ENCODE data around the gene PPM1L.

PPM1L gene

DNA sequence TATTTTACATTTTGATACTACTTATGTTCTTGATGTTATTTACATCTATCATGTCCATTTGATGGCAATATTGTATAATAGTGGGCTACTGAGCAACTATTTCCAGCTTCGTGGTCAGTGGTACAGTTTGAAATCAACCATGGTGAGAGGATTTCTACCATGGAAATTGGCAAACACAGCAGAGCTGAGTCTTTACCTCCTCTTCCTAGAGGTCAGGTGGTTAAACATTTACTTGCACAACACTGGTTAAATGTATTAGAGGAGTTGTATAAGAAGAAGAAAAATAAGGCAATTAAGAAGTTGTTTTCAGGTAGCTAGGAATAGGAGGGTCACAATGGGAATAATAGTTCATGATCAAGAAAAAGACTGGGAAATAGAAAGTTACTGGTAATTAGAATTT lies 7.2 kb upstream of the PPM1L start:
- no peak for DNase-seq
- Histone ChIP-seq H3F3A (ENCODE audit: insufficient read depth, low read length) (no peaks in the 10 kb centered on the region), H3K4me3 (ENCODE audit: low read length) (no peak overlapping the region), H3K9me2 (replicated peaks; ENCODE audit: insufficient read depth, low read length) (no peaks in the 10 kb centered on the region), H3K4me2 (ENCODE audit: low read depth, low read length) (no peak overlapping the region), H3K4me1 (ENCODE audit: low read length) (0 out of 2 replicates have a peak, but pooled peaks cover 7% of the 10 kb centered on the region), H3K9ac (ENCODE audit: low read length) (no peak overlapping the region), H3K9me3 (replicated peaks; ENCODE audit: insufficient read depth, low read length) (no peaks in the 10 kb centered on the region), H4K20me1 (ENCODE audit: insufficient read depth, low read length) (no peaks in the 10 kb centered on the region), H3K79me2 (ENCODE audit: low read length) (no peaks in the 10 kb centered on the region), H2AFZ (ENCODE audit: low read length) (no peak overlapping the region), H3K27me3 (replicated peaks; ENCODE audit: insufficient read depth, low read length) (no peaks in the 10 kb centered on the region), H3K27ac (ENCODE audit: low read length) (no peak overlapping the region), H3K36me3 (replicated peaks; ENCODE audit: insufficient read depth, low read length) (no peaks in the 10 kb centered on the region)
- TF ChIP-seq CTCF (IDR thresholded peaks at IDR 0.05; ENCODE audit: low read length) (no peak), EZH2 (optimal IDR thresholded peaks at IDR 0.05; ENCODE audit: low read depth, low read length) (no peak), EZH2phosphoT487 (IDR thresholded peaks at IDR 0.05; ENCODE audit: low read length) (no peak)

GRCh38 chr3:160753953-160754352 lies 2.1 kb upstream of the PPM1L start:
- no peaks in the 10 kb centered on the region for H3K36me3 ChIP-seq (replicated peaks; ENCODE audit: insufficient read depth, low read length)
- peak overlapping the region; percentile 81 for H3K4me3 ChIP-seq (ENCODE audit: low read length)
- H3K9me2 ChIP-seq (replicated peaks; ENCODE audit: insufficient read depth, low read length): no peaks in the 10 kb centered on the region
- no peak overlapping the region for H3K27ac ChIP-seq (ENCODE audit: low read length)
- peak overlapping the region; percentile 98 for H3K4me2 ChIP-seq (ENCODE audit: low read depth, low read length)
- no peak for DNase-seq
- no peaks in the 10 kb centered on the region for H4K20me1 ChIP-seq (ENCODE audit: insufficient read depth, low read length)
- peak overlapping the region; percentile 84; the same call in 1 of the 2 replicates for H2AFZ ChIP-seq (ENCODE audit: low read length)
- TF ChIP-seq EZH2 (optimal IDR thresholded peaks at IDR 0.05; ENCODE audit: low read depth, low read length): no peak
- no peaks in the 10 kb centered on the region for H3K9me3 ChIP-seq (replicated peaks; ENCODE audit: insufficient read depth, low read length)
- H3K27me3 ChIP-seq (replicated peaks; ENCODE audit: insufficient read depth, low read length): no peaks in the 10 kb centered on the region
- H3K4me1 ChIP-seq (ENCODE audit: low read length): peaks cover 4% of the 10 kb centered on the region; the same call in 1 of the 2 replicates
- H3K9ac ChIP-seq (ENCODE audit: low read length): peak overlapping the region; percentile 83; the same call in 1 of the 2 replicates
- H3F3A ChIP-seq (ENCODE audit: insufficient read depth, low read length): peaks cover 18% of the 10 kb centered on the region
- no peaks in the 10 kb centered on the region for H3K79me2 ChIP-seq (ENCODE audit: low read length)

GRCh38 chr3:160754371-160754854 lies 1.6 kb upstream of the PPM1L start:
- no peaks in the 10 kb centered on the region for H4K20me1 ChIP-seq (ENCODE audit: insufficient read depth, low read length)
- peak overlapping the region; percentile 86; the same call in 1 of the 2 replicates for H3K27ac ChIP-seq (ENCODE audit: low read length)

More at GRCh38 chr3:160754371-160754854, 1.6 kb upstream of the PPM1L start:
- H3K4me1 ChIP-seq (ENCODE audit: low read length): peaks cover 4% of the 10 kb centered on the region; the same call in 1 of the 2 replicates
- peaks cover 18% of the 10 kb centered on the region for H3F3A ChIP-seq (ENCODE audit: insufficient read depth, low read length)
- H3K36me3 ChIP-seq (replicated peaks; ENCODE audit: insufficient read depth, low read length): no peaks in the 10 kb centered on the region
- peak; percentile 61 for DNase-seq
- H3K79me2 ChIP-seq (ENCODE audit: low read length): no peaks in the 10 kb centered on the region
- peak overlapping the region; percentile 98 for H3K4me2 ChIP-seq (ENCODE audit: low read depth, low read length)
- peak overlapping the region; percentile 84 for H2AFZ ChIP-seq (ENCODE audit: low read length)
- H3K4me3 ChIP-seq (ENCODE audit: low read length): peak overlapping the region; percentile 81
- no peaks in the 10 kb centered on the region for H3K9me2 ChIP-seq (replicated peaks; ENCODE audit: insufficient read depth, low read length)
- no peaks in the 10 kb centered on the region for H3K9me3 ChIP-seq (replicated peaks; ENCODE audit: insufficient read depth, low read length)
- no peaks in the 10 kb centered on the region for H3K27me3 ChIP-seq (replicated peaks; ENCODE audit: insufficient read depth, low read length)
- H3K9ac ChIP-seq (ENCODE audit: low read length): peak overlapping the region; percentile 83
- TF ChIP-seq CTCF (IDR thresholded peaks at IDR 0.05; ENCODE audit: low read length) (no peak), EZH2phosphoT487 (IDR thresholded peaks at IDR 0.05; ENCODE audit: low read length) (no peak), EZH2 (optimal IDR thresholded peaks at IDR 0.05; ENCODE audit: low read depth, low read length) (no peak)
